Ovary (tissue), 3 donors: ENCODE data around the gene LIPN.

Experiments used
- POLR2A ChIP-seq: fragments of 450-650 bp; IDR thresholded peaks from one replicate; pipeline ENCODE4 v1.6.1; 2017; ENCODE audit warnings: antibody characterized with exemption, mild to moderate bottlenecking, moderate library complexity
- TF ChIP-seq, protein P1 (sequence below), 3 donors: fragments of 450-650 bp in 2 of 3; fragments of 200-600 bp in 1 of 3; IDR thresholded peaks; one replicate each; pipeline versions ENCODE4 v1.5.1 to v1.8.0; 2016 to 2022; ENCODE audit warnings: antibody characterized with exemption in 3 of 3, mild to moderate bottlenecking in 1 of 3
- donor health status: DM: no; HTN: no; CAD: no.

DNA sequence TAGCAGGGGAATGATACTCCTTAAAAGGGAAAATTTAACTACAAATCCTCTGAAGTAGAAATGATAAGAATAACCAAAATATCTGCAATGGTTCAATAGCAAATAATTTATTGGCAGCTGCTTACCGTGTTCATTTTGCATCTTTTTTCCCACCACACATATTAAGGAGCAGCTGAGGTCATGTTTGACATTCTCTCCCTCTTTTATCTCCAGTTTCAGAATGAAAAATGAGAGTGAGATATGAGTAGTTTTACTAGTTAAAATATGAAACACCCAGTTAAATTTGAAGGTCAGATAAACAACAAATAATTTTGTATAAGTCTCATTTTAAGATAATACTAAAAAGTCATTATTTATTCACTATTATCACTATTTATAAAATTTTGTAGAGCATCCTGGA is 3.1 kb downstream of the LIPN start:
- TF ChIP-seq, protein P1, sequence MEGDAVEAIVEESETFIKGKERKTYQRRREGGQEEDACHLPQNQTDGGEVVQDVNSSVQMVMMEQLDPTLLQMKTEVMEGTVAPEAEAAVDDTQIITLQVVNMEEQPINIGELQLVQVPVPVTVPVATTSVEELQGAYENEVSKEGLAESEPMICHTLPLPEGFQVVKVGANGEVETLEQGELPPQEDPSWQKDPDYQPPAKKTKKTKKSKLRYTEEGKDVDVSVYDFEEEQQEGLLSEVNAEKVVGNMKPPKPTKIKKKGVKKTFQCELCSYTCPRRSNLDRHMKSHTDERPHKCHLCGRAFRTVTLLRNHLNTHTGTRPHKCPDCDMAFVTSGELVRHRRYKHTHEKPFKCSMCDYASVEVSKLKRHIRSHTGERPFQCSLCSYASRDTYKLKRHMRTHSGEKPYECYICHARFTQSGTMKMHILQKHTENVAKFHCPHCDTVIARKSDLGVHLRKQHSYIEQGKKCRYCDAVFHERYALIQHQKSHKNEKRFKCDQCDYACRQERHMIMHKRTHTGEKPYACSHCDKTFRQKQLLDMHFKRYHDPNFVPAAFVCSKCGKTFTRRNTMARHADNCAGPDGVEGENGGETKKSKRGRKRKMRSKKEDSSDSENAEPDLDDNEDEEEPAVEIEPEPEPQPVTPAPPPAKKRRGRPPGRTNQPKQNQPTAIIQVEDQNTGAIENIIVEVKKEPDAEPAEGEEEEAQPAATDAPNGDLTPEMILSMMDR (IDR thresholded peaks at IDR 0.05), result no peak
- TF ChIP-seq POLR2A, result no peak
